Measurements from ENCODE around the gene ZNF236.

ZNF236 gene

GRCh38 chr18:77004555-77005380 lies 182.4 kb downstream of the ZNF236 start:
- TF ChIP-seq POLR2AphosphoS5 (IDR thresholded peaks at IDR 0.05; ENCODE audit: low read depth, low read length) = no peak
- TF ChIP-seq REST (IDR thresholded peaks at IDR 0.05; ENCODE audit: insufficient read depth in 1 of 2, low read depth in 2 of 2, low read length in 2 of 2) = no peak
- no peak for TF ChIP-seq TAF1 (IDR thresholded peaks at IDR 0.05; ENCODE audit: borderline replicate concordance, insufficient read depth, low read length)

GRCh38 chr18:77005651-77006195 lies 183.4 kb downstream of the ZNF236 start:
- TF ChIP-seq REST (IDR thresholded peaks at IDR 0.05; ENCODE audit: insufficient read depth in 1 of 2, low read depth in 2 of 2, low read length in 2 of 2) = no peak
- no peak for TF ChIP-seq SIN3A (IDR thresholded peaks at IDR 0.05; ENCODE audit: borderline replicate concordance, insufficient read depth, low read length)
- no peak for TF ChIP-seq FOXP2 (optimal IDR thresholded peaks at IDR 0.05; ENCODE audit: borderline replicate concordance, extremely low read depth, extremely low read length, insufficient read depth)
- TF ChIP-seq POLR2AphosphoS5 (IDR thresholded peaks at IDR 0.05; ENCODE audit: low read depth, low read length) = no peak
- no peak for TF ChIP-seq TAF1 (IDR thresholded peaks at IDR 0.05; ENCODE audit: borderline replicate concordance, insufficient read depth, low read length)

DNA sequence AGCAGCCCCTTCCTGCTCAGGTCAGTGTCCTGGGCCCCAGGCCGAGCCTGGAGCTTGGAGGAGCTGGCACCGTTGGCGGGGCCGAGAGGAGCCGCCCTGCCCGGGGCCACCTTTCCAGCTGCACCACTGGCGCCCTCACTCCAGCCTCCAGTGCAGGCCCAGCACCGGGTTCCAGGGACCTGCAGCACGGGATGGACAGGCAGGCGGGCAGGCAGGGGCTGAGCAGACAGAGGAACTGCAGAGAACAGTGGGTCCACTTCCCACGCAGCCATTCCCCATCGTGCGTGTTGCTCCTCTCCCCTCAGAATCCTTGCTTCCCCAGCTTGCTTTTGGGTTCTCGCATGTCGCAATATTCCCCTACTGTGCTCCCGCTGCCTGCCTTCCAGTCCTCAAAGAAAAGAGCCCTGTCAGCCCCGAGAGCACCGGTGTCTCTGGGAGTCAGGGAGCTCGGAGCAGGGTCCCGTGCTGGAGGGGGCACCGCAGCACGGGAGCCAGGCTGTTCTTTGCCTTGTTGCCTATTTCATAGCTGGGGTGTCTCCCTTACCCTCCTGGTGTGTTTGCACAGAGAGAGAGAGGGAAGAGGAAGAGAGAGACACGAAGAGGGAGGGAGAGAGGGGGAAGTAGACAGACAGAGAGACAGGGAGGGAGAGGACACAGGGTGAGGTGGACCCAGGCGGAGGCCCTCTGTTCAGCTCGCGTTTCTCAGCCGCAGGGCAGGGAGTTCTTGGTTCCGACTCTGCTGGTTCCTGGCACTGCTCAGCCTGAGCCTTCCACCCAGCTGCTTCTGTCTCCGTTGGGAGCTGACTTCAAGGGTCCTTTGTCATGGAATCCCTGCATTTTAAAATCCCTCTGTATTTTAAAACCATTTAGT lies 184.2 kb downstream of the ZNF236 start:
- TF ChIP-seq REST (IDR thresholded peaks at IDR 0.05; ENCODE audit: insufficient read depth in 1 of 2, low read depth in 2 of 2, low read length in 2 of 2) = no peak
- no peak for TF ChIP-seq FOXP2 (optimal IDR thresholded peaks at IDR 0.05; ENCODE audit: borderline replicate concordance, extremely low read depth, extremely low read length, insufficient read depth)
- no peak for TF ChIP-seq TAF1 (IDR thresholded peaks at IDR 0.05; ENCODE audit: borderline replicate concordance, insufficient read depth, low read length)
- TF ChIP-seq POLR2AphosphoS5 (IDR thresholded peaks at IDR 0.05; ENCODE audit: low read depth, low read length) = no peak

GRCh38 chr18:77007251-77007650 lies 184.9 kb downstream of the ZNF236 start:
- TF ChIP-seq FOXP2 (optimal IDR thresholded peaks at IDR 0.05; ENCODE audit: borderline replicate concordance, extremely low read depth, extremely low read length, insufficient read depth) (no peak), REST (IDR thresholded peaks at IDR 0.05; ENCODE audit: insufficient read depth in 1 of 2, low read depth in 2 of 2, low read length in 2 of 2) (no peak), TAF1 (IDR thresholded peaks at IDR 0.05; ENCODE audit: borderline replicate concordance, insufficient read depth, low read length) (no peak), POLR2AphosphoS5 (IDR thresholded peaks at IDR 0.05; ENCODE audit: low read depth, low read length) (no peak), SIN3A (IDR thresholded peaks at IDR 0.05; ENCODE audit: borderline replicate concordance, insufficient read depth, low read length) (no peak)
